Neuronal stem cell (in vitro differentiated cells): Measurements from ENCODE around the gene BTBD2. TPM values are rescaled to one million over a fixed set of nuclear protein-coding genes. Genes with fewer than 3 reads are reported as not detected.

ENCODE experiments used
- DNase-seq: peaks from one replicate; pipeline ENCODE4 v3.0.0-alpha.2; 2013; ENCODE audit warnings: low spot score
- H2AFZ ChIP-seq: one replicate; pipeline ENCODE4 v1.6.1; 2013; ENCODE audit warnings: mild to moderate bottlenecking, low read length, inconsistent platforms
- H2AK5ac ChIP-seq: 2 replicates; pipeline ENCODE4 v1.6.1; 2013; ENCODE audit warnings: low read depth, mild to moderate bottlenecking, inconsistent platforms, low read length, moderate library complexity, mixed read lengths
- H2BK120ac ChIP-seq: 2 replicates; pipeline ENCODE4 v1.6.1; 2013; ENCODE audit warnings: low read depth, mild to moderate bottlenecking, inconsistent platforms, low read length, moderate library complexity, mixed read lengths
- H2BK12ac ChIP-seq: one replicate; pipeline ENCODE4 v1.6.1; 2013; ENCODE audit warnings: low read length, inconsistent platforms
- H2BK15ac ChIP-seq: 2 replicates; pipeline ENCODE4 v1.6.1; 2013; ENCODE audit warnings: mild to moderate bottlenecking, low read length, inconsistent platforms, mixed read lengths
- H2BK5ac ChIP-seq: one replicate; pipeline ENCODE4 v1.6.1; 2013; ENCODE audit warnings: inconsistent platforms, mild to moderate bottlenecking, low read length, moderate library complexity
- H3K14ac ChIP-seq: one replicate; pipeline ENCODE4 v1.6.1; 2013; ENCODE audit warnings: low read length, inconsistent platforms
- H3K18ac ChIP-seq: 2 replicates; pipeline ENCODE4 v1.6.1; 2013; ENCODE audit warnings: low read length, inconsistent platforms
- H3K23ac ChIP-seq: 2 replicates; pipeline ENCODE4 v1.6.1; 2013; ENCODE audit warnings: low read depth, mild to moderate bottlenecking, mixed read lengths, low read length, inconsistent platforms; ENCODE audit not compliant: poor library complexity
- H3K27ac ChIP-seq: replicated peaks from 3 replicates; pipeline ENCODE4 v1.5.1; 2013; ENCODE audit warnings: low read length, inconsistent platforms
- H3K27me3 ChIP-seq, 3 experiments: 2 replicates each; pipeline ENCODE4 v1.6.1; 2013; ENCODE audit warnings: low read length in 3 of 3, mild to moderate bottlenecking in 2 of 3, inconsistent platforms in 1 of 3, low read depth in 1 of 3, mixed read lengths in 1 of 3, moderate library complexity in 1 of 3; ENCODE audit not compliant: control insufficient read depth in 3 of 3, insufficient read depth in 3 of 3
- H3K36me3 ChIP-seq, 2 donors: replicated peaks in 1 of 2; 2 replicates each; pipeline ENCODE4 v1.6.1; 2013; ENCODE audit warnings: low read length in 2 of 2; ENCODE audit not compliant: control insufficient read depth in 2 of 2, insufficient read depth in 2 of 2
- H3K4ac ChIP-seq: 2 replicates; pipeline ENCODE4 v1.6.1; 2013; ENCODE audit warnings: inconsistent platforms, mild to moderate bottlenecking, low read length, moderate library complexity
- H3K4me1 ChIP-seq, 2 donors: 1 replicate in 1 of 2; 2 replicates in 1 of 2; pipeline ENCODE4 v1.6.1; 2013; ENCODE audit warnings: low read length in 2 of 2, low read depth in 1 of 2; ENCODE audit not compliant: control insufficient read depth in 2 of 2, insufficient read depth in 1 of 2
- H3K4me2 ChIP-seq: one replicate; pipeline ENCODE4 v1.6.1; 2013; ENCODE audit warnings: mild to moderate bottlenecking, low read length, inconsistent platforms; ENCODE audit not compliant: insufficient read depth, poor library complexity, severe bottlenecking
- H3K4me3 ChIP-seq, 2 donors: 2 replicates each; pipeline ENCODE4 v1.5.1; 2013; ENCODE audit warnings: low read length in 2 of 2, mild to moderate bottlenecking in 2 of 2, inconsistent platforms in 1 of 2, moderate library complexity in 1 of 2
- H3K79me1 ChIP-seq: one replicate; pipeline ENCODE4 v1.6.1; 2013; ENCODE audit warnings: low read depth, mild to moderate bottlenecking, inconsistent platforms, low read length, moderate library complexity
- H3K9ac ChIP-seq: one replicate; pipeline ENCODE4 v1.6.1; 2013; ENCODE audit warnings: mild to moderate bottlenecking, low read depth, low read length, inconsistent platforms; ENCODE audit not compliant: poor library complexity
- H3K9me3 ChIP-seq, 2 donors: replicated peaks in 1 of 2; 2 replicates each; pipeline versions ENCODE3 to v1.6.1; 2013; ENCODE audit warnings: low read length in 2 of 2, mild to moderate bottlenecking in 2 of 2, inconsistent platforms in 1 of 2, low read depth in 1 of 2, mixed read lengths in 1 of 2, moderate library complexity in 1 of 2; ENCODE audit not compliant: control insufficient read depth in 2 of 2, insufficient read depth in 1 of 2
- H4K8ac ChIP-seq: one replicate; pipeline ENCODE4 v1.6.1; 2013; ENCODE audit warnings: low read depth, mild to moderate bottlenecking, inconsistent platforms, low read length, moderate library complexity
- H4K91ac ChIP-seq: one replicate; pipeline ENCODE4 v1.6.1; 2013; ENCODE audit warnings: low read length, low read depth, mild to moderate bottlenecking, inconsistent platforms; ENCODE audit not compliant: poor library complexity
- WGBS, 2 donors: extraction: QIAGEN DNeasy Blood & Tissue Kit; methylation state at CpG; one replicate each; pipeline ENCODE4 v1.1.7; 2013; ENCODE audit warnings: missing lambda C conversion rate in 2 of 2, mixed read lengths in 1 of 2; ENCODE audit not compliant: insufficient read length in 2 of 2, insufficient replicate concordance in 1 of 2; ENCODE audit errors: extremely low coverage in 2 of 2; 5-methylcytosine and 5-hydroxymethylcytosine counted together
- polyA plus RNA-seq, 2 experiments: library from polyadenylated mRNA; stranded (reverse); fragments of 200-250 nt; gene quantifications; one replicate each; pipeline ENCODE4 v1.2.3, GENCODE V29; 2013

The BTBD2 gene
- 148 TPM for polyA plus RNA-seq (2013, experiment 1 of 2)
- polyA plus RNA-seq (2013, experiment 2 of 2), result 141 TPM

- H4K91ac ChIP-seq, result no peak within 1 kb of the TSS
- peak within 1 kb of the TSS; percentile 97 for H3K18ac ChIP-seq
- peak within 1 kb of the TSS; percentile 95 for H2BK12ac ChIP-seq
- peaks cover 3 to 19% of the 10 kb centered on the region in 2 donors for H3K36me3 ChIP-seq
- no peaks in the 10 kb centered on the region for H3K9me3 ChIP-seq
- H3K27ac ChIP-seq, result peak within 1 kb of the TSS; percentile 59
- H3K79me1 ChIP-seq, result peaks cover 28% of the 10 kb centered on the region
- H3K4ac ChIP-seq, result peak within 1 kb of the TSS; percentile 98
- H3K9ac ChIP-seq, result peak within 1 kb of the TSS; percentile 99
- H3K27me3 ChIP-seq, result no peaks in the 10 kb centered on the region
- DNase-seq, result peak; percentile 32
- H3K14ac ChIP-seq, result peak within 1 kb of the TSS; percentile 100
- peak within 1 kb of the TSS; percentile 91 to 98 for H3K4me3 ChIP-seq
- H2AK5ac ChIP-seq, result peak within 1 kb of the TSS; percentile 100
- peak within 1 kb of the TSS; percentile 68 for H2AFZ ChIP-seq
- peak within 1 kb of the TSS; percentile 66 for H2BK5ac ChIP-seq
- H2BK120ac ChIP-seq, result peak within 1 kb of the TSS; percentile 31
- H2BK15ac ChIP-seq, result peak within 1 kb of the TSS; percentile 78
- H3K4me2 ChIP-seq, result peak within 1 kb of the TSS; percentile 77
- peaks cover 3 to 15% of the 10 kb centered on the region in 2 donors for H3K4me1 ChIP-seq
- H4K8ac ChIP-seq, result peak within 1 kb of the TSS; percentile 19
- no CpG with 5 or more reads among the region's 20 CpGs for WGBS, 2 donors
- H3K23ac ChIP-seq, result peak within 1 kb of the TSS; percentile 60
These were observed at the start of gene BTBD2 for GRCh38 chr19:2015608-2015950. Gene BTBD2 (minus strand): TSS chr19:2015714. CDS start chr19:2015703, 11 bp downstream.

- DNase-seq, result no peak
- Histone ChIP-seq H2AK5ac (peak overlapping the region; percentile 64), H3K27me3 (no peaks in the 10 kb centered on the region), H4K91ac (no peak overlapping the region), H3K4me1 (peaks cover 16 to 17% of the 10 kb centered on the region in 2 donors), H2AFZ (peak overlapping the region; percentile 67), H3K23ac (peak overlapping the region; percentile 58), H3K79me1 (no peaks in the 10 kb centered on the region), H3K4ac (no peak overlapping the region), H3K14ac (peak overlapping the region; percentile 63), H3K27ac (peak overlapping the region; percentile 3), H3K4me2 (no peak overlapping the region), H3K9ac (peak overlapping the region; percentile 78), H3K36me3 (peaks cover 0 to 2% of the 10 kb centered on the region in 2 donors), H2BK5ac (no peak overlapping the region), H3K9me3 (no peaks in the 10 kb centered on the region), H2BK12ac (peak overlapping the region; percentile 17), H3K18ac (peak overlapping the region; percentile 59), H2BK120ac (no peak overlapping the region), H3K4me3 (no peak overlapping the region), H4K8ac (no peak overlapping the region), H2BK15ac (peak overlapping the region; percentile 59)
- WGBS, 2 donors, result no CpG with 5 or more reads among the region's 38 CpGs
These were observed 49.4 kb upstream of the BTBD2 start for GRCh38 chr19:2064788-2065524.

DNA sequence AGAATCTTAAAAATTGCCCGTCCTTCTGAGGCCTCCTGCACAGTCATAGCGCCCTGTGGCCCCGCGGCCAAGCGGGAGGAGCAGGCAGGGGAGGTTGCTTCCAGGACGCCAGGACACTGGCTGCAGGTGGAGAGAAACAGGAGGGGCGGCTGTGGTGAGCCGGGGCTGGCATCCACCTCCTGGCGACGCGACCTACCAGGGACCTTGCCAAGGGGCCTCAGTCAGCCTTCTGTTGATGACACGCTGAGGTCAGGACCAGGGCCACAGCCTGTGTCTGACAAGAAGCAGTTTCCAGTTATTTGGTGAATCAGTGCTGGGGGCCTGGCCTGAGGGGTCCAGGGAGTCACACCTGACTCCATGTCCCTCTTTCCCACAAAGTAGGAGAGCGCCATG lies 48.9 kb upstream of the BTBD2 start:
- Histone ChIP-seq H2AK5ac (peak overlapping the region; percentile 53), H3K23ac (no peak overlapping the region), H2BK120ac (no peak overlapping the region), H3K18ac (peak overlapping the region; percentile 72), H3K36me3 (no peaks in the 10 kb centered on the region), H3K4ac (no peak overlapping the region), H3K27me3 (no peaks in the 10 kb centered on the region), H3K79me1 (peaks cover 4% of the 10 kb centered on the region), H3K9me3 (no peaks in the 10 kb centered on the region), H4K8ac (no peak overlapping the region), H2BK12ac (no peak overlapping the region), H3K27ac (no peak overlapping the region), H3K4me3 (no peak overlapping the region), H3K4me2 (no peak overlapping the region), H3K14ac (peak overlapping the region; percentile 63), H2BK15ac (peak overlapping the region; percentile 59), H3K4me1 (peaks cover 20 to 23% of the 10 kb centered on the region in 2 donors), H3K9ac (no peak overlapping the region), H4K91ac (no peak overlapping the region), H2AFZ (peak overlapping the region; percentile 67), H2BK5ac (peak overlapping the region; percentile 42)
- WGBS, 2 donors, result no CpG with 5 or more reads among the region's 13 CpGs
- DNase-seq, result no peak

DNA sequence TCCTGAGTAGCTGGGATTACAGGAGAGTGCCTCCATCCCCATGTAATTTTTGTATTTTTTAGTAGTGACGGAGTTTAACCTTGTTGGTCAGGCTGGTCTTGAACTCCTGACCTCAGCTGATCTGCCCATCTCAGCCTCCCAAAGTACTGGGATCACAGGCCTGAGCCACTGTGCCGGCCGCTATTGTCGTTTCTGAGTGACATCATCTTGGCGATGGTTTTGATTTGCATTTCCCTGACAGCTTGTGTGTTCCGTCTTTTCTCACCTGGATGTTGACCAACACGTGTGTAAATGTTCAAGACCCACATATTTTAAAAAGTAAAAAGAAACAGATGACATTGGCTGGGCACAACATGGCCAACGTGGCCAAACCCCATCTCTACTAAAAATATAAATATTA lies 48.3 kb upstream of the BTBD2 start:
- no CpG with 5 or more reads among the region's 8 CpGs for WGBS, 2 donors
- Histone ChIP-seq H3K27ac (no peak overlapping the region), H3K79me1 (peaks cover 4% of the 10 kb centered on the region), H3K14ac (no peak overlapping the region), H4K91ac (no peak overlapping the region), H2BK5ac (no peak overlapping the region), H2AFZ (no peak overlapping the region), H2BK15ac (no peak overlapping the region), H3K23ac (no peak overlapping the region), H3K27me3 (no peaks in the 10 kb centered on the region), H3K9me3 (no peaks in the 10 kb centered on the region), H3K4me3 (no peak overlapping the region), H3K18ac (no peak overlapping the region), H3K4me1 (peaks cover 22 to 29% of the 10 kb centered on the region in 2 donors), H2BK12ac (no peak overlapping the region), H2BK120ac (no peak overlapping the region), H2AK5ac (no peak overlapping the region), H3K4me2 (no peak overlapping the region), H3K4ac (no peak overlapping the region), H3K36me3 (no peaks in the 10 kb centered on the region), H3K9ac (no peak overlapping the region), H4K8ac (no peak overlapping the region)
- DNase-seq, result no peak
